ENCODE measurements around the gene GNG7. TPM values are rescaled to one million over a fixed set of nuclear protein-coding genes. Genes with fewer than 3 reads are reported as not detected.

The GNG7 gene
- total RNA-seq, 2 experiments from 2014 or later, result 1.1 to 1.2 TPM

DNA sequence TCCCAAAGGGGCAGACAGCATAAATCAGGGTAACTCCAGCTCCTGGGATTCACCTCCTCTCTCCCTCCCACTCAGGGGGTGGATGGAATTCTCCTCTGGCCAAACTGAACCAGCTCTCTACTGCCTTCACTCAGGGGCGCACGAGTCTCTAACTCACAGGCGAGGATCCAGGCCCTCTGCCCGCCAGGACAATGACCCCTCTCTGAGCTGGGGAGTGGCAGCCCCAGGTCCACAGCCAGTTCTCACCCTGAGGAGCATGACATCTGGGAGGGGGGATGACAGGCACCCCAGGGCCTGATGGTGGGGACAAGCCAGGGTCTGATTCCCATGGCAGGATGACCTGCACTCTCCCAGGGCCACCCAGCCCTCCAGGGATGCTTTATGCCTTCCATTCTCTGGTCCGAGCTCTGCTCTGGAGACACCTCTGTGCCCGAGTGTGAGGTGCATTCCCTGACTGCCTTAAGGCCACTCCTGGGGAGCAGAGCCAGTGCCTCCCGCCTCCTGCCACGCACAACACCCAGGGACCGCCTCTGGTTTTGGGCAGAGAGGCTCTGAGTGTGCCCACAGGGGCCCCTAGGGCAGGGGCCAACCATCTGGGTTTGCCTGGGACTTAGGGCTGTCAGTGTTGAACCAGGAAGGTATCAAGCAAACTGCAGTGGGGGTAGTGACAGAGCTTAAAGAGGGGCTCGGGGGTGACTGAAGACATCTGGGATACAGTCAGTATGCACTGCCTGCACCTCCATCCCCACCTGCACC is 66.2 kb downstream of the GNG7 start:
- ChIA-PET POLR2A (interaction anchor here (1.3 kb wide), 1 partner anchor 160 kb away, joined by 3 read pairs; the partner anchor contains the start of gene GADD45B), CTCF (interaction anchor here (0.7 to 2.5 kb wide), 15 partner anchors 8 to 480 kb away, joined by 3 to 18 read pairs (median 4); partner anchors contain the start of genes LMNB2 and PLEKHJ1)
- Mint-ChIP-seq H3K9me3 (peaks cover 1% of the 10 kb centered on the region), H3K27me3 (peaks cover 6% of the 10 kb centered on the region), H3K4me1 (peaks cover 23% of the 10 kb centered on the region), H3K36me3 (ENCODE audit: low read depth) (no peaks in the 10 kb centered on the region), H3K27ac (no peak overlapping the region), H3K4me3 (no peak overlapping the region)
- DNase-seq, result no peak

DNA sequence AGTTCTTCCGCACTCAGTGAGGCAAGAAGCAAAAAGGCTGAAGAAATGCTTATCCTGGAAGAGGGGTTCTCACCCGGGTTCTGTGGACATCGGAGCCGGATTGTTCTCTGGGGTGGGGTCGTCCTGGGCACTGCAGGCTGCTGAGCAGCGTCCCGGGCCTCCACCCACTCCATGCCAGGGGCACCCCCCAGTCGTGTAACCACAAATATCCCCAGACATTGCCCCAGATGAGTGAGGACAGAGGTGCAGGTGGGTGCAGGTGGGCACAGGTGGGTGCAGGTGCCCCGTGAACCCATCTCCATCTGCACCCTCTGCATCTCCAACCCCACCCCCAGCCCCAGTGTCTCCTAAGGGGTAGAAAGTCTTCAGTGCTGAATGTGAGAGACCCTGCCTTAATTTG is 67.5 kb downstream of the GNG7 start:
- Mint-ChIP-seq H3K4me1 (peaks cover 29% of the 10 kb centered on the region), H3K9me3 (peaks cover 13% of the 10 kb centered on the region), H3K36me3 (ENCODE audit: low read depth) (peaks cover 7% of the 10 kb centered on the region), H3K27me3 (peaks cover 6% of the 10 kb centered on the region), H3K27ac (no peak overlapping the region), H3K4me3 (no peak overlapping the region)
- no peak for DNase-seq
- ChIA-PET POLR2A (no interaction called here), CTCF (interaction anchor here (1.6 to 2.5 kb wide), 3 partner anchors 13 to 56 kb away, joined by 4 to 15 read pairs (median 9); no protein-coding TSS in a partner anchor)

DNA sequence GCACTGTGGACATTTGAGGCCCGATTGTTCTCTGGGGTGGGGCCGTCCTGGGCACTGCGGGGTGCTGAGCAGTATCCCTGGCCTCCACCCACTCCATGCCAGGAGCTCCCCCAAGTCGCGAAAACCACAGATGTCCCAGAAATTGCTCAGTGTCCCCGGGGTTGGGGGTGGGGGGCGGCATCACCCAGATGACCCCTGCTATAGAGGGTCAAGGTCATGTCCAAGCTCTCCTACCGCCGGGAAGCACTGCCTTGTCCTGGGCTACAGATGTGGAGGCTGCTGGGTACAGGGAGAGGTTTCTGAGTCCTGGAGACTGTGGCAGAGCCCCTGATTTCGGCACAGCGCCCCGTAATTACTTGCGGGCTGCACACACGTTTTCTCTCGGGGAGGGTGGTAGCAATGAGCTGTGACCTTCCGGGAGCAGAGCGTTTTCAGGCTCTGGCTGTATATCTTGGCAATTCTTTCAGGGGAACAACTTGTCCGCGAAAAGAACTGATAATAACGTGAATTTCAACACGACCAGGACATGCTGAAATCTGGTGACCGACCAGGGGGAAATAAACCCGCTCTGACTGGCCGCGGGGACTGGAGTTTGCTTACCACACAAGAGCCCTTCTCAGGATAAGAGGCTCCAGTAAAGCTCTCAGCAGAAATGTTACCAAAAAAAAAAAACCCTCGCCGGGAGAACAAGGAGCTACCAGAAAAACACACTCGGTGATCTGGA is 68.1 kb downstream of the GNG7 start:
- CTCF ChIA-PET, result interaction anchor here (1.6 kb wide), 1 partner anchor 13 kb away, joined by 4 read pairs; no protein-coding TSS in a partner anchor
- Mint-ChIP-seq H3K36me3 (ENCODE audit: low read depth) (peaks cover 10% of the 10 kb centered on the region), H3K4me1 (peaks cover 33% of the 10 kb centered on the region), H3K27me3 (peaks cover 5% of the 10 kb centered on the region), H3K9me3 (peaks cover 16% of the 10 kb centered on the region), H3K4me3 (no peak overlapping the region), H3K27ac (no peak overlapping the region)
- POLR2A ChIA-PET, result no interaction called here
- no peak for DNase-seq

DNA sequence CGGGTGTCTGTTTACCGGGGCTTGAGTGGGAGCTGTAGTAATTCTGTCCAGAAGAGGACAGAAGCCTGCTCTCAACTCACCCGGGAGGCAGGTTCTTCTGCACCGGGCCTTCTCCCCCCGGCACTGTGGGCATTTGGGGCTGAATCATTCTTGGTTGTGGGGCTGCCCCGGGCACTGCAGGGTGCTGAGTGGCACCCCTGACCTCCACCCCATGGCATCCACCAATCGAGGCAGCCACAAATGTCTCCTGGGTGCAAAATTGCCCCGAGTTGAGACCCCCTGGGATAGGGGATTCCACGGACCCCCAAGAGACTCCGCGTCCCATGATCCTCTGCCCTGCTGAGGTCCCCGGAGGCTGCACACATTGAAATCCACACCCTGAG is 68.8 kb downstream of the GNG7 start:
- DNase-seq, result no peak
- ChIA-PET CTCF (interaction anchor here (0.7 kb wide), 1 partner anchor 380 kb away, joined by 3 read pairs; no protein-coding TSS in a partner anchor), POLR2A (no interaction called here)
- peaks cover 33% of the 10 kb centered on the region for H3K4me1 Mint-ChIP-seq
- H3K36me3 Mint-ChIP-seq (ENCODE audit: low read depth), result peaks cover 16% of the 10 kb centered on the region
- peak overlapping the region; percentile 52 for H3K27ac Mint-ChIP-seq
- H3K9me3 Mint-ChIP-seq, result peaks cover 20% of the 10 kb centered on the region
- H3K27me3 Mint-ChIP-seq, result peaks cover 2% of the 10 kb centered on the region
- H3K4me3 Mint-ChIP-seq, result no peak overlapping the region

DNA sequence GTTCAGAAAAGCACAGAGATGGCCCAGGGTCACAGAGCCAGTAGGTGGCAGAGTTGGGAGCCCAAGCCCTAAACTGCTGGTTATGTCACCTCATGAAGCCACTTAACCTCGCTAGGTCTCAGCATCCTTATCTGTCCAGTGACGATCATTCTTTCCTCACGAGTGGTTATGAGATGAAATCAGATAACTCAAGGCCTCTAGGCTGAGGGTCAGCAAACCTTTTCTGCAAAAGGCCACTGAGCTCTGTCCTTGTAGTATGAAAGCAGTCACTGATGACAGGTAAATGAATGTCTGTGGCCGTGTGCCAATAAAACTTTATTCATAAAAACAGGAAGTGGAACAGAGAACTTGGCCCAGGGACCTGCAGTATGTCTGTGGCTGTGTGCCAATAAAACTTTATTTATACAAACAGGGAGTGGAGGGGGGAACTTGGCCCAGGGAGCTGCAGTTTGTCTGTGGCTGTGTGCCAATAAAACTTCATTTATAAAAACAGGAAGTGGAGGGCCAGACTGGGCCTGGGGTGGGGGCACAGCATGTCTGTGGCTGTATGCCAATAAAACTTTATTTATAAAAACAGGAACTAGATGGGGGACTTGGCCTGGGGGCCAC is 71.2 kb downstream of the GNG7 start:
- ChIA-PET POLR2A (no interaction called here), CTCF (interaction anchor here (1.2 to 1.3 kb wide), 3 partner anchors 9 to 17 kb away, joined by 3 to 5 read pairs (median 5); no protein-coding TSS in a partner anchor)
- no peaks in the 10 kb centered on the region for H3K27me3 Mint-ChIP-seq
- H3K9me3 Mint-ChIP-seq, result peaks cover 33% of the 10 kb centered on the region
- no peak overlapping the region for H3K4me3 Mint-ChIP-seq
- H3K4me1 Mint-ChIP-seq, result peaks cover 41% of the 10 kb centered on the region
- no peak for DNase-seq
- H3K27ac Mint-ChIP-seq, result peak overlapping the region; percentile 25
- H3K36me3 Mint-ChIP-seq (ENCODE audit: low read depth), result peaks cover 20% of the 10 kb centered on the region

DNA sequence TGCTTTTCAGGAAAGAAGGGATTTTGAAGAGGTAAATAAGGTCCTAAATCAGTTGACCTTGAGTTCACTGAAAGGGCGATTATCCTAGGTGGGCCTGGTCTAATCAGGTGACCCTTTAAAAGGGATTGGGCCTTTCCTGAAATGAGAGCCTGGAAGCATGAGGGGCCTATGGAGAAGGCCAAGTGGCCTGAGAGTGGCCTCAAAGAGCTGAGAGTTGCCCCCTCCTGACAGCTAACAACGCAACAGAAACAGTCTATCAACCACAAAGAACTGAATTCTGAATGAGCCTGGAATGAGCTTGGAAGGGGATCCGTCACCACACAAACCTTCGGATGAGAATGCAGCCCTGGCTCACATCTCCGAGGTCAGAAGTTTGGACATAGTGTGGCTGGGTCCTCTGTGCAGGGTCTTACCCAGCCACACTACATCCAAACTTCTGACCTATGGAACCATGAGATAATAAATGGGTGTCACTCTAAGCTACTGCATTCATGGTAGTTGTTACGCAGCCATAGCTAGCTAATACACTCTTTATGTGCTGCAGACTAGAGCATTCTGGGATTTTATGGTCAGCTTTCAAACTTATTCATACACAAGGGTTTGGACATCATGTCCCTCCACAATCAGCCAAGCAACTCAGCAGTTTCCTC is 72.0 kb downstream of the GNG7 start:
- POLR2A ChIA-PET, result no interaction called here
- Mint-ChIP-seq H3K4me1 (peaks cover 43% of the 10 kb centered on the region), H3K36me3 (ENCODE audit: low read depth) (peaks cover 20% of the 10 kb centered on the region)

DNA sequence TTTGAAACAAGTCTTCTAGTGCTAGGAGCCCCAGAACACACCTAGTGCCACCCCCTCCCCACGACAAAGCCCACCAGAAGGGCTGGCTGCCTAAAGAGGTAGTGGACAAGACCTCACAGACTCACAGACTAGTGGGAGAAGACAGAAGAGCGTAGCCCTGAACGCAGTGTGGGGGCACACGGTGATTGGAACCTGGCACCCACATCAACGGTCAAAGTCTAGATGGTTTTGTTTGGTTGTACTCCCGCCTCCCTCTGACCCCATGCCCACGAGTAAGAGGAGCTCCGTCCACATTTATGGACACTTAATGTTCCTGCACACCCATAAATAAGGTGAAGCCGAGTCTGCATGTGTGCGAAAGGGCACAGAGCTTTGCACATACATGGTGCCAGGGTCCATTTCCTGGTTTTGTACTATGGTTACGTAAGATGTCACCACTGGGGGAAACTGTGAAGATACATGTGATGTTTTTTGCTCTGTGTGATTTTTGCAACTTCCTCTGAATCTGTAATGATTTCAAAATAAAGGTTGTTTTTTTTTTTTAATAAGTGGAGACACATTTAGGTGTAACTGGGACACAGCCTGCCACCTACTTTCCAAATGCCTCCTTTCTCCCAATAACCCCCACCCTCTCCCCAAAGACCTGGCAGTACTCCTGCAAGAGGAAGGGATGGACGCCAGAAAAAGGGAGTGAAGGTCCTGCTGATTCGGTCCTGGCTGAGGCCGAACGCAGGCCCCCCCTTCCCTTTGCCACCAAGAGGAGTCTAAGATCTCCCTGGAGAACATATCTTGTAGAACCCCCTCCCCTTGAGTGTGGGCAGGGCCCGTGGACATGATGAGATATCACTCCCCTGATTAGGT is 72.8 kb downstream of the GNG7 start:
- peaks cover 20% of the 10 kb centered on the region for H3K36me3 Mint-ChIP-seq (ENCODE audit: low read depth)
- peaks cover 33% of the 10 kb centered on the region for H3K9me3 Mint-ChIP-seq
- H3K4me3 Mint-ChIP-seq, result no peak overlapping the region
- no peaks in the 10 kb centered on the region for H3K27me3 Mint-ChIP-seq
- peaks cover 45% of the 10 kb centered on the region for H3K4me1 Mint-ChIP-seq
- CTCF ChIA-PET, result interaction anchor here (1.2 to 1.3 kb wide), 2 partner anchors 9 to 19 kb away, joined by 3 to 5 read pairs; no protein-coding TSS in a partner anchor
- POLR2A ChIA-PET, result no interaction called here
- no peak overlapping the region for H3K27ac Mint-ChIP-seq
- DNase-seq, result no peak

More for the DNA sequence above, 72.0 kb downstream of the GNG7 start:
- no peak overlapping the region for H3K4me3 Mint-ChIP-seq
- no peaks in the 10 kb centered on the region for H3K27me3 Mint-ChIP-seq
- no peak overlapping the region for H3K27ac Mint-ChIP-seq
- peaks cover 33% of the 10 kb centered on the region for H3K9me3 Mint-ChIP-seq
- CTCF ChIA-PET, result interaction anchor here (0.7 to 1.3 kb wide), 4 partner anchors 8 to 19 kb away, joined by 3 to 5 read pairs (median 4); no protein-coding TSS in a partner anchor
- DNase-seq, result no peak

DNA sequence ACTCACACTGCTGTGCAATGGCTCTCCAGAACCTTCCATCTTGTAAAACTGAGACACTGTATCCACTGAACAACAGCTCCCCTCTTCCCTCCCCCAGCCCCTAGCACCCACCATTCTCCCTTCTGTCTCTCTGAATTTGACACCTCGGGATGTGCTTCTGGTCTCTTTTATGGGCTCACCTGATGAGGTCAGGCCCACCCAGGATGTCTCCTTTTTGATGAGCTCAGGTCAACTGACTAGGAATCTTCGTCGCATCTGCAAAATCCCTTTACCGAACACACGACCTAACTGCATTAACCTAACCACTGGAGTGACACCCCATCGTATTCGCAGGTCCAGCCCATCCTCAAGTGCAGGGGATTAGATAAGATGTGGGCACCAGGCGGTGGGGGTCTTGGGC is 73.9 kb downstream of the GNG7 start:
- Mint-ChIP-seq H3K27me3 (no peaks in the 10 kb centered on the region), H3K9me3 (peaks cover 33% of the 10 kb centered on the region), H3K36me3 (ENCODE audit: low read depth) (peaks cover 20% of the 10 kb centered on the region), H3K4me1 (peaks cover 48% of the 10 kb centered on the region), H3K4me3 (no peak overlapping the region), H3K27ac (no peak overlapping the region)
- ChIA-PET CTCF (interaction anchor here (0.8 to 2.4 kb wide), 4 partner anchors 8 to 155 kb away, joined by 3 to 12 read pairs (median 6); no protein-coding TSS in a partner anchor), POLR2A (no interaction called here)
- no peak for DNase-seq

DNA sequence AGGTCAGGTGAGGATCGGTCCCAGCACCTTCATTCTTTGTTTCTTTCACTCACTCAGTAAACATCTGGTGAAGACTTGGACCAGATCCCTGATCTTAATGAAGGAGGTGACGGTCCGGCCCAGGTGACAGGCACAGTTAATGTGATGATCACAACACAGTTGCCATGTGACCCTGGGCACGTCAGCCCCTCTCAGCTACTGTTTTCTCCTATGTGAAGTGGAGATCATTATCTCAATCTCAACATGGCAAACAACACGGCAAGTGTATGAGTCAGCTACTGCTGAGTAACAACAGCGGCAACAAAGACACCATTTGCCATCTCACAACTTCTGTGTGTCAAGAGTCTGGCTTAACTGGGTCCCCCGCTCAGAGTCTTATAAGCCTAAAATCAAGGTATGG is 74.6 kb downstream of the GNG7 start:
- peaks cover 33% of the 10 kb centered on the region for H3K9me3 Mint-ChIP-seq
- no peak overlapping the region for H3K4me3 Mint-ChIP-seq
- no peaks in the 10 kb centered on the region for H3K27me3 Mint-ChIP-seq
- peaks cover 48% of the 10 kb centered on the region for H3K4me1 Mint-ChIP-seq
- DNase-seq, result no peak
- ChIA-PET CTCF (interaction anchor here (0.8 to 2.4 kb wide), 4 partner anchors 9 to 154 kb away, joined by 3 to 12 read pairs (median 6); no protein-coding TSS in a partner anchor), POLR2A (no interaction called here)
- peaks cover 20% of the 10 kb centered on the region for H3K36me3 Mint-ChIP-seq (ENCODE audit: low read depth)
- no peak overlapping the region for H3K27ac Mint-ChIP-seq

DNA sequence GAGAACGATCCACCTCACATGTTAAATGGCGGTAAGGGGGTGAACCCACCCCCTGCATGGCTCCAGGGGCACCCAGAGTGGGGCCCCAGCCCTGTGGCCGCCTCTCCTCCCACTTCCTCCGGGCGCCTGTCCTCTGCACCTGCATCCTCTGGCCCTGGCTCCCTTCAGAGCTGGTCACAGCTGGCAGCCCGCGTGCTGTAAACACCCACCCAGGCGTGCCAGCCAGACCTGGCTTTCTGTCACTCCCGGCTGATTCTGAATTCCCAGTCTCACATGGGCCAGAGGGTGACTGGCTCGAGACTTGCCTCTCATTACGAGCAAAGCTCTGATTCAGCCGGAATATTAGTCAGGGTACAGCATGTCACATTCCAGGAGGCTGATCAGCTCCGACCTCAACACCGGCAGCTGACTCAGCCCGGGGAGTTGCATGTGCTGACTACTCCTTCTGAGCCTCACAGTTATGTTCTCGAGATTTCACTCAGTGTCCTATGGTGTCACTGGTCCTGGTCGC is 75.1 kb downstream of the GNG7 start:
- DNase-seq, result no peak
- POLR2A ChIA-PET, result no interaction called here
- H3K4me1 Mint-ChIP-seq, result peaks cover 48% of the 10 kb centered on the region
- CTCF ChIA-PET, result interaction anchor here (1.2 to 2.4 kb wide), 3 partner anchors 10 to 154 kb away, joined by 3 to 12 read pairs (median 8); no protein-coding TSS in a partner anchor
- peaks cover 20% of the 10 kb centered on the region for H3K36me3 Mint-ChIP-seq (ENCODE audit: low read depth)
- H3K27ac Mint-ChIP-seq, result no peak overlapping the region
- peaks cover 33% of the 10 kb centered on the region for H3K9me3 Mint-ChIP-seq
- H3K4me3 Mint-ChIP-seq, result no peak overlapping the region
- H3K27me3 Mint-ChIP-seq, result no peaks in the 10 kb centered on the region

DNA sequence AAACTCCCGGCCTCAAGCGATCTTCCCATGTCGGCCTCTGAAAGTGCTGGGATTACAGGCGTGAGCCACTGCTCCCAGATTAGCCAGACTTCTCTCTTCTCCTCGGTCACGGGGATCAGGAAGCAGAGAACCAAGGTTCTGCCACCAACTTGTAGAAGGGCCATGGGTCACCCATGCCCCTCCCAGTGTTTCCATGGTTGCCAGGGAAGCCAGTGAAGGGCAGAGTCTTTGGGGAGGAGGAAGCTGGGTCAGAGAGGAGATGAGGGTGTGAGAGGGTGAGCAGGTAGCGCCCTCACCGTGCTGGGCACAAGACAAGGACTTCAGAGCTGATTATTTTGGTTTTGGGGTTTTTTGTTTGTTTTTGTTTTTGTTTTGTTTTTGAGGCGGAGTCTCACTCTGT is 77.1 kb downstream of the GNG7 start:
- H3K36me3 Mint-ChIP-seq (ENCODE audit: low read depth), result peaks cover 17% of the 10 kb centered on the region
- CTCF ChIA-PET, result interaction anchor here (0.9 to 1.9 kb wide), 3 partner anchors 9 to 14 kb away, joined by 3 to 5 read pairs (median 3); no protein-coding TSS in a partner anchor
- H3K9me3 Mint-ChIP-seq, result peaks cover 24% of the 10 kb centered on the region
- POLR2A ChIA-PET, result no interaction called here
- H3K27ac Mint-ChIP-seq, result peak overlapping the region; percentile 52
- no peaks in the 10 kb centered on the region for H3K27me3 Mint-ChIP-seq
- no peak overlapping the region for H3K4me3 Mint-ChIP-seq
- H3K4me1 Mint-ChIP-seq, result peaks cover 56% of the 10 kb centered on the region
- no peak for DNase-seq

All from activated CD4-positive, alpha-beta T cell treated with anti-CD3 and anti-CD28 coated beads, Interleukin-2, amount 10 ng/mL, durations not matched to agents 7 days and 5 days (primary cell).